ENCODE data around the gene SERPINA5.
"Not testable (repeated sequence)": the region's sequence is repeated elsewhere in the genome, so short reads cannot be mapped to it uniquely, and the experiment has no call there.

The SERPINA5 gene

DNA sequence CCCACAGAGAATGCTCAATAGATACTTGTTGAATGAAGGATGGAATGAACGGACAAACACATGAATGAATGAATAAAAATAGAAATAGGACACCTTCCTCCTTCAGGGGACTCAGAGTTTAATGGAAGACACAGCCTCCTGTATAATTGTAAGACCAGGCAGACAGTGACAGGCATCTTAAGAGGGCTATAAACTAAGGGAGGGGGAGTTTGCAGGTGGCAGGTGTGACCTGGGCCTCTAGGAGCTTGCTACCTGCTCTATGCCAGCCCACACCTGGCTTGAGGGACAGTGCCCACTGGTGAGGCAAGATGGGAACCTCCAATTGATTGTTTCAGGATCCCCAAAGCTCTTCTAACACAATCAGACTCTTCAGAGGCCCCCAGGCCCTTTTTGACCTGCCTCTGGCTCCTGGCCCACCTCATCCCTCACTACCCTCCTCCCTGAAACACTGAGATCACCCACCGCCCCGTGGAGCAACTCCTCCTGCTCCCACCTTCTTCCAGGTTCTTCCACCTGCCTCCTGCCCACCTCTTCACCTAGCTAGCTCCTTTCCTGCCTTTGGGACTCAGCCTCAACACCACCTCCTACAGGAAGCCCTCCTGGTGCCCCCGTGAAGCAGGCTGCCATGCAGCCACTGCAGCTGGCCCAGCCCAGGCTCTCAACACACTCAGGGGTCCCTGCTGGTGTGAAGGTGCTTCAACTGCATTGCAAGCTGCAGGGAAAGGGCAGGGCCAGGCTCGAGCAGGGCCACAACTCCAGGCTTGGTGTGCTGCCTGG is 40.3 kb downstream of the SERPINA5 start:
- no peak for DNase-seq (ENCODE audit: low read depth in 1 of 2, low spot score in 1 of 2)

DNA sequence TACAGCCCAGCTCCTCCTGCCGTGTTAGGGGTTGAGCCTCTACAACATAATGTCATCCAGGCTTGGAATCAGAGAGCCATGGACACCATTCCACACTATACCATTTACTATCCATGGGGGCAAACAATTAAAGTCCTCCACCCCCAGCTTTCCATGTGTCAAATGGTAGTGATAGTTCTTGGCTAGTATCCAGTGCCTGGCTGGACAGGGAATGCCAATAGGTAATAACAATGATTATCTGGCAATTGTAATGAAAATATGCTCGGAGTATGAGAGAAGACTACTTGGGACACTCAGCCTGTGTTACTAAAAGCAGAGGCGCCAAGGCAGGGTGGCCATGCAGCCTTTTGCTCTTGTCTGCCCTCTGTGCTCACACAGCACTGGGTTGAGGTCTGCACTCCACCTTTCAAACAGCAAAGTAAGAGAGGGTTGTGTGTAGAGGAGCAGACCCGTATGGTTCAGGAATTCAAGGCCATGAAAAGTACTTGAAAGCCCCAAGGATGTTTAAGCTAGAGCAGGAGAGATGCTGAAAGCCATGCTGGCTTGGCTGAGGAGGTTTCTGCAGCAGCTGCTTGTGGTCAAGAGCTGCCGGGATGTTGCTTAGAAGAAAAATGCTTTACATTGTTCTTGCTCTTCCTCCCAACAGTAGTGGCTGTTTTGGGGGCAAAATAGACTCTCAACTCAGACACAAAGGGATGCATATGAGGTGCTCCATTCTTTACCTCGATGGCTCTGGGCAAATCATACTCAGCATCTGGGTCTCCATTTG is 41.6 kb downstream of the SERPINA5 start:
- DNase-seq (ENCODE audit: low read depth in 1 of 2, low spot score in 1 of 2) = no peak

DNA sequence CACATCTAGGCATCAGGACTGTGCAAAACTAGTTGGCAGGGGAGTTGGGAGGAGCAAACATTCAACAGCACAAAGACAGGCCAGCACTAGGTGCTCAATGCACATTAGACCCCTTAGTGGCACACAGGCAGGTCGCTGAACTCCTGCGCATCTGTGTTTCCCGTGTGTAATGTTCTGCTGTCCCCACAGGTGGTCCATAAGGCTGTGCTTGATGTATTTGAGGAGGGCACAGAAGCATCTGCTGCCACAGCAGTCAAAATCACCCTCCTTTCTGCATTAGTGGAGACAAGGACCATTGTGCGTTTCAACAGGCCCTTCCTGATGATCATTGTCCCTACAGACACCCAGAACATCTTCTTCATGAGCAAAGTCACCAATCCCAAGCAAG is 42.2 kb downstream of the SERPINA5 start:
- DNase-seq (ENCODE audit: low read depth in 1 of 2, low spot score in 1 of 2) = no peak

DNA sequence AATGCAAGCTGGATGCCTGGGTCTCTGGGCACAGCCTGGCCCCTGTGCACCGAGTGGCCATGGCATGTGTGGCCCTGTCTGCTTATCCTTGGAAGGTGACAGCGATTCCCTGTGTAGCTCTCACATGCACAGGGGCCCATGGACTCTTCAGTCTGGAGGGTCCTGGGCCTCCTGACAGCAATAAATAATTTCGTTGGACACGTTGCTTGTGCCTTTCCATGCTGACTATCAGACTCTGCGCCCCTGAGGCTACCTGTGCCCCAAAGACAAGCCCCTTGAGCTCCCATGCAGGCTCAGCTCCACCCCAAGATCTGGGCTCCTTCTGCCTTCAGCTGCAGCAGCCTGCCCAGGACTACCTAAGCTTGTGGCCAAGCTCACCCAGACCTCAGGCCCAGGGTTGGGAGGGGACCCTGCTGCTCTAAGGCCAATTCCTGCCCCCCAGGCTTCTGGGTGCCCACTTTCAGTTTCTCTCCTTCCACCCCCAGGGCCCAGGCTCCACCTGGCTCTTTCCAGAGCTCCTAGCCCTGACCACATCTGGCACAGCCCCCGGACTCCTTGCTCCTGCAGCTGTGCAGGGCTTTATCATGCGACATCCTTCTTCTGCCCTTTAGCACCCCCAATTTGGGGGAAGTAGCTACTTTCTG is 42.8 kb downstream of the SERPINA5 start:
- DNase-seq (ENCODE audit: low read depth in 1 of 2, low spot score in 1 of 2) = no peak

DNA sequence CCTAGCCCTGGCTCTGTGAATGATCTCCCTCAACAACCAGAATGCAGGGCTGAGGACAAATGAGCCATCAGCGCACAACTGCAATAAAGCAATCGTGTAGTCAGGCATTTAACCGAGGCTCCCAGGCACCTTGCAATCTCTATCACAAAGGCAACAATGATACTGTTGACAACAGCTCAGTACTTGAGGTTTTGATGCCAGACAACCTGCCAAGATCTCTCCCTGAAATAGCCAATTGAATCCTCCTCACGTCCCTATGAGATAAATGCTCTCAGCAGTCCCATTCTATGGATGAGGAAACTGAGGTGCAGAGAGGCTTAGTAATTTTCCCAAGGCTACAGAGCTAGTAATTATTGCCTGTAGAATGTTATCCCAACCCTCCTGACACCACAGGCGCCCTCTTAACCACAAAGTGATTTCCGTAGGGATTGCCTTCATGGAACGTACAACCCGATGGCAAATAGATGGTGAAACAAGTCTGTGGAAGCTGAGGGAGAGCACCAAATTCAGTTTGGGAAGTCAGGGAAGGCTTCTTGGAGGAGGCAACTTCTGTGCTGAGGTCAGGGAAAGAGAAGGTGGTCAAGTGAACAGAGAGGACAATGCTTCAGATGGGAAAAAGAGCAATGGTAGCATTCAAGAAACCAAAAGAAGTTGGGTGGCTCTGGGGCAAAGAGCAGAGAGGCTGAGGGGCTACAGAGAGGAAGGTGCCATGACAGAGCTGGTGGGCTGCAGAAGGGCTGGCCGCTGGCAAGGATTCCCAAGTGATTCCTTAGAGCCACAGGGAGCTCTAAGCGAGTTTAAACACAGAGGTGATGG is 43.5 kb downstream of the SERPINA5 start:
- no peak for DNase-seq (ENCODE audit: low read depth in 1 of 2, low spot score in 1 of 2)

DNA sequence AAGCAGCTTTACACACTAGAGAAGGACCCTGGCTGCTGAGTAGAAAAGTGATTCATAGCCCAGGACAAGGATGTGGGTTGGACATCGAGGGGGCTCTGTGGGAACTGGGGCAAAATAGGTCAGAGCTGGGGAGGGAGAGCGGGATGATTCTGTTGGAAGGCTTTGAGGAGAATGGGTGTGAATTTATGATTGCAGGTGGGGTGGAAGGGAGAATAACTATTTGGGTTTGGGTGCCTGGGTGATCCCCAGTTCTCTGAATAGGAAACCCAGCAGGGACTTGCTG is 44.1 kb downstream of the SERPINA5 start:
- DNase-seq (ENCODE audit: low read depth in 1 of 2, low spot score in 1 of 2) = no peak

DNA sequence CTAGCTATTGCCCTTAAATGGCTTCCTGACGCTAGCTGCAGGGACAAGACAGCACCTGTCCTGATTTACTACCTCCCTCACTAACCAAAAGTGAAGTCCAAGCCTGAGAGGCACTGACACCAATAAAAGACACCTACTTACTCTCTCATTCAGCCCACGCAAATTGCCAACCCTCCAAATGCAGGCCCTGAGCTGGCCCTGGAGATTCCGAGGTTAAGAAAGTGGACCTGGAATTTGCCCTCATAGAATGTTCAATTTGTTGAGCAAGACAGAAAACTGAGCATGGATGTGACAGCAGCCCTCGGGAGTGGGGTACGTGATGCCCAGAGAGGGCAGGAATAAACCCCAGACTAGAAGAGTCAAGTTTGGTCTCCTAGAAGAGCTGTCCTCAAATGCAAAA is 47.4 kb downstream of the SERPINA5 start:
- DNase-seq (ENCODE audit: low read depth in 1 of 2, low spot score in 1 of 2) = no peak

DNA sequence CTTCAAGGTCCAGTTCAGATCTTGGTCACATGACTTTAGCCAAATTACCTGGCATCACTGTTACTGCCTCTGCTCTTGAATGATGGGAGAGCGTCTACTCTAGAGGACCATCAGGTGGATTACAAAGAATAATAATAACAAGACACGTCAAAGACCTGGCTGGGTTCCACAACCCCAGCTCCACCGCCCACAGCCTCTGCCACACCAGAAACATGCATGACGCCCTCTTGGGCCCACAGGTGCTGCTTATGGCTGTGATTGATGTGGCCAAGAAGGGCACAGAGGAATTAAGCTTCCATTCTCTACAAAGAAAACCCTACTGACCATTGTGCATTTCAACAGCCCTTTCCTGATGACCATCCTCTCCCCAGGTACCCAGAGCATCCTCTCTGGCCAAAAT is 49.2 kb downstream of the SERPINA5 start:
- DNase-seq (ENCODE audit: low read depth in 1 of 2, low spot score in 1 of 2) = no peak

DNA sequence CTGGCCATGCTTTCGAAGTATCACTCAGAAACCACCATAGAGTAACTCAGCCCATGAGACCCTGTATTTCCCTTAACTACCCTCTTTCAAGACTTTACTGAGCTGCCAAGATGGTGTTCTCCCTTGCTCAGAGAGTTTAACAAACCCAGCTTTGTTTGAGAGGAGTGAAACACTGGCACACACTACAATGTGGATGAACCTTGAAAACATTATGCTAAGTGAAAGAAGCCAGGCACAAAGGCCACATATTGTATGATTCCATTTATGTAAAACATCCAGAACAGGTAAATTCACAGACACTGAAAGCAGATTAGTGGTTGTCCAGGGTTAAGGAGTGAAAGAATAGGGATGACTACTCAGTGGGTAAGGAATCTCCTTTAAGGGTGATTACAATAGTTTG is 49.8 kb downstream of the SERPINA5 start:
- DNase-seq (ENCODE audit: low read depth in 1 of 2, low spot score in 1 of 2) = no peak

DNA sequence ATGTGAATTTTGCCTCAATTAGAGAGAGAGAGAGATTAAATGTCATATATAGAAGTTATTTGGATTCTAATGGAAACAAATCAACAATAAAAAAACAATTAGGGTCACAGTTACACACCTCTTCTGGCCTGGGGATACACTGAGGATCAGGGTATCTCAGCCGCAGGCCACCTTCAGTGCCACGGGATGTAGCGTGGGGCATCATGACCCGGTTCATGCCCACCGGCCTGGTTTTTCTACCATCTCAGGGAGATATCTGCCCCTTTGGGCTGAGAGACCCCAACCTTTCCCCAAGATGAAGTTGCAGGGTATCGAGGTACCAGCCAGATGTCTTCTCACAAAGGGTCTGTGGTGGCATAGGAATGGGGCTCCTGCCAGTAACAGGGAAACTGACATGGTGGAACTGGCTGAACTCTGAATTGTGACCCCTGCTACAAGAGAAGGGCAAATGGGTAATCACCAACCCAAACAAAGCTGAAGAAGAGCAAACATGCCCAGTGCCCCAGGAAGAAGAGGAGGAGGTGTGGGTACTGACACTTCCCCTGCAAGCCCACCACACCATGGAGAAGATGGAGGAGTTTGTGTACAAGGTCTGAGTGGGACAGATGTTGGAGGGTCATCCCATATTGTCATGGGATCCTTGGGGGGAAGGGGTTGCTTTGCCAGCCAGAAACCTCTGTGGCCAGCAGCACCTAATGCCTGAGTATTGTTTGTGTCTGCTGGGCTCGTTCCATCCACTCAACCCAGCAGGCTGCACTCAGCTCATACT is 50.5 kb downstream of the SERPINA5 start:
- no peak for DNase-seq (ENCODE audit: low read depth in 1 of 2, low spot score in 1 of 2)

DNA sequence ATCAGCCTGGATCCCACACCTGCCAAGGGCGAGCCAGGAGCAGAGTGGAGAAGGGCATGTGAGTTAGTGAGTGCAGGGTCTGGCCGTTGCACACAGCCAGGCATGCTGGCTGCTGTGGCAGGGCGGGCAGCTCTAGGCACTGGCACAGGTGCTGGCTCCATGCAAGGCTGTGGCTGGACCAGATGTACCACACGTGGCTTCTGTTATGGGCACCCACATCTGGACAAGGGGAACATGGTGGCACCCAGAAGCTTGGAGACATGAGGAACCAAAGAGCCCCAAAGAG is 51.0 kb downstream of the SERPINA5 start:
- DNase-seq (ENCODE audit: low read depth in 1 of 2, low spot score in 1 of 2) = no peak

DNA sequence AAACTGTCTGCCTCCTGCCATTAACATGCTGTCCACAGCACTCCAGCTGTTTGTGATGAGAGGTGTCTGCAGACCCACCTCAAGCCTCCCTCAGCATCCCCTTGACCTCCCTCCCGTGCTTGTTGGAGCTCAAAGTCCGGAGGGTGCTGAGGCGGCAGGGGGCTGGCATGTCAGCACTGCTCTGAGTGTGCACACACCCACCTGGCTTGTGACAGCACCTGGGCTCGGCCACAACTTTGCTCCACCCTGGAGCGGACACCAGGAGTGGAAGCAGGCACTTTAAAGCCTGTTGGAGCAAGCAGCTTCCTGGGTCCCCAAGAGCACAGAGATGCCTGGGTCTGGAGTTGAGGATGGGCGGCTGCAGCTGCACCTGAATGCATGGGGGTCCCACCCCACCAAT is 51.9 kb downstream of the SERPINA5 start:
- DNase-seq (ENCODE audit: low read depth in 1 of 2, low spot score in 1 of 2) = no peak

DNA sequence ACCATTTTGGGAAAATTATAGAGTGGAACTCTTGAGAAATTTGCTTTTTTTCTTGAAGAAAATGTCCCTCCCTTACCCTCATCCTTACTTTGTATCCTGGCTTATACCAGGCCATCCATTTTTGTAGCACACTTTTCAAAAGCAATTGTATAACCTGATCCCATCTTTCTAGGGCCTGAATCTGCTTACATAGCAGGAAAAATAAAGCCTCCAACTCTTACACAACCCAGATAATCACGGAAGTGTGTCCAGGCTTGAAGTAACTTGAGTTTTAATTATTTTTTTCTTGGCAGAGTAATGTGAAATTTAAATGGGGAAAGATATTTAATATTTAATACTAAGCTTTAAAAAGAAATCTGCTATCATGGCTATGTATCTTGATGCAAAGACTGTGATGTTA is 53.9 kb downstream of the SERPINA5 start:
- DNase-seq (ENCODE audit: low read depth in 1 of 2, low spot score in 1 of 2) = no peak

DNA sequence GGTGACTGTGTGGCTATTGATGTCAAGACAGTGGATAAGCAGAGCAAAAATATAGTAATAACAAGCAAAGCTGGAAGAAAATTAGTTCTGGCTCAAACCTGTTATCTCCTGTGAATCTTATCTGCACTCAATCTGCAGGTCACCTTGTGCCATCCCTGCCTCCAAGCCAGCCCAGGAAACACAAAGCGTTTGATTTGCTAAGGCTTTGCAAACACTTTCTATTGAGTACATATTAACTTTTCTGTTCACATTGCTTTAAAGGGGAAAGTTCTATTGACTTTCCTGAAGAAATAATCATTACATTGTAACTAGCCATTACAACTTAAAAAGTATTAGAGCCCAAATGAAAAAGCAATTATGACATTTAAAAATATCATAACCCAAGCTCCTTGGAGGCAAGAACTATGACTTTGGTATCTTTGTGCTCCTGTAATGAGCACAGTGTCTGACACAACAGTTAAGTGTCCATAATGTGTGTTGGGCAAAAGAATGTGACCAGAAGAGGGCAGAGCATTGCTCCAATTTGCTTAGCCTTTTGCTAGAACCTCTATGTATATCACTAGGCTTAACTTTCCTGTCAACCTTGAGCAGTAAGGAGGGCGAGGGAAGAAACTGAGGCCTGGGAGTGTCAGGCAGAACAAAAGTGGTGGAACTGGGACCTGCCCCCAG is 55.7 kb downstream of the SERPINA5 start:
- no peak for DNase-seq (ENCODE audit: low read depth in 1 of 2, low spot score in 1 of 2)

DNA sequence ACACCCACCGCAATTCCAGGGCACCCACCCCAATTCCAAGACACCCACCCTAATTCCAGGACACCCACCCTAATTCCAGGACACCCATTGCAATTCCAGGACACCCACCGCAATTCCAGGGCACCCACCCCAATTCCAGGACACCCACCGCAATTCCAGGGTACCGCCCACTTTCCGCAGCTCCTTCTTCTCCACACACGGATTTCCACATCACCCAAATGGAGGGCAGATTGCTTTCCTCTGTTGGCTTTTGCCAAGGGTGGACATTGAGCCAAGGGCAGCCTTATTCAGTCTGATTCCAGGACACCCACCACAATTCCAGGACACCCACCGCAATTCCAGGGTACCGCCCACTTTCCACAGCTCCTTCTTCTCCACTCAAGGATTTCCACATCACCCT is 56.6 kb downstream of the SERPINA5 start:
- DNase-seq (ENCODE audit: low read depth in 1 of 2, low spot score in 1 of 2) = not testable (repeated sequence)

DNA sequence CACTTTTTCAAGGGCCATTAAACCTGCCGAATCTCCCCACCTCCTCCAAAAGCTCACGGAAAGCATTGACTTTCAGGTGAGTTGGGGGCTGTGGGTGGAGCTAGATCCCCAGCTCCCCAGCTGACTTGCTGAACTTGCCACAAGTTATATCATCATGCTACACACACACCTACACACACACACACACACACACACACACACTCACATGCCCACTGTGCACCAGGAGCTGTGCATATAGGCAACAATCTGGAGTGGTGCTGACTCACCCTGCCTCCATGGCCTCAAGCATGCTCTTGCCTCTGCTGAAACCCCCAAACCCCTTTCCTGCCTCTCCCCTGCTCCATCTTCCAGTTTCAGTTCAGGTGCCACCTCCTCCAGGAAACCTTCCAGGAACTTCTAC is 57.1 kb downstream of the SERPINA5 start:
- DNase-seq (ENCODE audit: low read depth in 1 of 2, low spot score in 1 of 2) = no peak

DNA sequence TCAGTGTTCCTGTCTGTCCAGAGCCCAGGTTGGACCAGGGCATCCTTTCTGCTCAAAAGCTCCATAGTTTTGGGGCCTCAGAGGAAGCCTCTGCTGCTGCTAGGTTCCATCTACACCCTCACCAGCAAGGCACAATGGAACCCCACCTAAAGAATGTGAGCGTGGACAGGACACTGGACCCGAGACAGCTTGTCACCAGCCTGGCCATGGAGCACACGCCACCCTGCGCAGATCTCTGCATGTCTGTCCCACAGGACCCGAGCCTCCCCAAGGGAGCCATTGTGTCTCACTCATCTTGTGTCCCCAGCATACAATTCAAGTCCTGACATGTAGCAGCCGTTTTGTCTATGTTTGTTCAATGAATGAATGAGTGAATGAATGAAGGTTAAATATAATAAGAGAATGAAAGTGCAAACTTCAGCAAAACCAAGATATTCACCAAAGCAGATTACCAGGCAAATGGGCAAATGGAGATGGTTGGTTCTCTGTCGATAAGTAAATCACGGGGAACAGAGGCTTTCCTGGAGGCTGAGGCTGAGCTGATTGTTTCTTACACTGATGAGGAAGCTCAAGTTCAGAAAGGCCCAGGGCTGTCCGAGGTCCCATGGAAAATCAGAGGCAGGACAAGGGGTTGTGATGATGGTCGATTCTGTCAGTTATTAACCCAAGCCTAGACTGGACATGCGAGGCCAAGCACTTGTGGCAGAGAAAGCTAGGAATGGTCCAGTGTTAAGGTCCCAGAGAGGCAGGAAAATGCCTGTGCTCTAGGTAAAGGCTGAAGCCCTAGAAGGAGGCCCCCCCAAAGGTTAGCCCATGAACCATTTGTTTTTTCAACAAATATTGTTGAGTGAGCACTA is 58.0 kb downstream of the SERPINA5 start:
- no peak for DNase-seq (ENCODE audit: low read depth in 1 of 2, low spot score in 1 of 2)

DNA sequence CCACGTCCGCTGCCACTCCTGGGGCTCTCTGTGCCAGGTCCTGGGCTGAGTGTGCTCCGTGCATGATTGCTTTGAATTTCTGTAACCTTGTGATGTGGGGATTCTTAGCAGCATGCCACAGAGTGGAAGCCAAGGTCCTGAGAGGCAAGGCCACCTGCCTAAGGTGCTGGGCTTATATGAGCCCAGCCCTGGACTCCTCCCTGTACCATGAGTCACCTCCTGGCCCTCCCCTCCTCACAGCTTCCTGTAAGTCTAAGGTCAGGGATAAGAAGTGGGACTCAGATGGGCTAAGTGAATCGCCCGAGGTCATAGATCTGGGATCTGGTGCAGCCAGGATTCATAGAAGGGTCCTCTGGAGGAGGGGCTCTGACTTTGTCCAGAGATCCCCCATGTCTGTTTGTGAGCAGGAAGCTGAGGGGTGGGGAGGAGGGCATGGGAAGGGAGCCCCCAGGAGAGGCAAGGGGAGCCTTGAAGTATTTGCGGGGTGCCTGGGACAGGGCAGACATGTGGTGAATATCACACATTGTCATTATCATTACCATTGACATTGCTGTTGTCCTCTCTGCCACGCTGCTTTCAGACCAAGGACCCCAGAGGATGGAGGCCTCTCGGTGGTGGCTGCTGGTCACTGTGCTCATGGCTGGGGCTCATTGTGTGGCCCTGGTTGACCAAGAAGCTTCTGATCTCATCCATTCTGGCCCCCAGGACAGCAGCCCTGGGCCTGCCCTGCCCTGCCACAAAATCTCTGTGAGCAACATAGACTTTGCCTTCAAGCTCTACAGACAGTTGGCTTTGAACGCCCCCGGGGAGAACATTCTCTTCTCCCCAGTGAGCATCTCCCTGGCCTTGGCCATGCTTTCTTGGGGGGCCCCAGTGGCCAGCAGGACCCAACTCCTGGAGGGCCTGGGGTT is 59.8 kb downstream of the SERPINA5 start:
- no peak for DNase-seq (ENCODE audit: low read depth in 1 of 2, low spot score in 1 of 2)

DNA sequence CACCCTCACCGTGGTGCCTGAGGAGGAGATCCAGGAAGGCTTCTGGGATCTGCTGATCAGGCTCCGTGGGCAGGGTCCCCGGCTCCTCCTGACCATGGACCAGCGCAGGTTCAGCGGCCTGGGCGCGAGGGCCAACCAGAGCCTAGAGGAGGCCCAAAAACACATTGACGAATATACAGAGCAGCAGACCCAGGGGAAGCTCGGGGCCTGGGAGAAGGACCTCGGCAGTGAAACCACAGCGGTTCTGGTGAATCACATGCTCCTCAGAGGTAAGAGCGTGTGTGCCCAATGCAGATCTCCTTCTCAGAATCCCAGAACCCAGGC is 60.4 kb downstream of the SERPINA5 start:
- DNase-seq (ENCODE audit: low read depth in 1 of 2, low spot score in 1 of 2) = no peak
